ENCODE data around the gene ERMN.

GRCh38 chr2:157287160-157287559 is 38.5 kb downstream of the ERMN start:
- no peak for TF ChIP-seq POLR2A (IDR thresholded peaks at IDR 0.05)
- TF ChIP-seq CTCF (IDR thresholded peaks at IDR 0.05), result no peak
- no peak for TF ChIP-seq POLR2AphosphoS5 (IDR thresholded peaks at IDR 0.05)

All from prostate gland (tissue), 2 donors.